Stimulated activated CD4-positive, alpha-beta T cell treated with anti-CD3 and anti-CD28 coated beads, Interleukin-4, amount 100 ng/mL, for 1 hour (primary cell): ENCODE measurements around the gene PSMD3.

ENCODE experiments used
- DNase-seq: peaks from one replicate; pipeline ENCODE4 v3.0.0-alpha.2; 2020

PSMD3 gene

GRCh38 chr17:39962642-39963220 lies 17.9 kb upstream of the PSMD3 start, which contains the start of gene GSDMA:
TSS of gene GSDMA (plus strand) at chr17:39963004. CDS start at chr17:39965688, 2,684 bp downstream.
- DNase-seq: peak; percentile 23

- DNase-seq: peak; percentile 8
These were observed 16.8 kb upstream of the PSMD3 start for GRCh38 chr17:39963829-39964228.

GRCh38 chr17:39965017-39965699 lies 15.4 kb upstream of the PSMD3 start:
- no peak for DNase-seq

DNA sequence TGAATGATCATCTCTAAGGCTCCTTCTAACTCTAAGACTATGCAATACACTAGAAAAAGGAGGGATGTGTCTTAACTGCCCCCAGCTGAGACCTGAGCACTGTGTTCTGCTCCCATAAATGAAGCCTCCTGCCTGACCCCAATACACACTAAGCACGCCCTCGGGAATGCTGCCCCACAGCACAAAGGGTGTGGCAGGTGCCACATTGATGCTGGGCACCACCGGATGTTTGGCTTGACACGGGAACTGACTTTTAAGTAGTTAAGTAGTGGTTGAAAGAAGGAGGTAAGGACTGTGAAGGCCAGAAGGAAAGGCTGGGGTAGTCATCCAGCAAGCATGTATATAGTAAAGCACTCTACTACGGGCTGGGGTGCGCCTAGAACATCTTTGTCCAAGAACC lies 13.8 kb upstream of the PSMD3 start:
- DNase-seq: no peak

- no peak for DNase-seq
These were observed 11.8 kb upstream of the PSMD3 start for GRCh38 chr17:39968761-39969160.

- no peak for DNase-seq
These were observed 11.2 kb upstream of the PSMD3 start for GRCh38 chr17:39969375-39969774.

DNA sequence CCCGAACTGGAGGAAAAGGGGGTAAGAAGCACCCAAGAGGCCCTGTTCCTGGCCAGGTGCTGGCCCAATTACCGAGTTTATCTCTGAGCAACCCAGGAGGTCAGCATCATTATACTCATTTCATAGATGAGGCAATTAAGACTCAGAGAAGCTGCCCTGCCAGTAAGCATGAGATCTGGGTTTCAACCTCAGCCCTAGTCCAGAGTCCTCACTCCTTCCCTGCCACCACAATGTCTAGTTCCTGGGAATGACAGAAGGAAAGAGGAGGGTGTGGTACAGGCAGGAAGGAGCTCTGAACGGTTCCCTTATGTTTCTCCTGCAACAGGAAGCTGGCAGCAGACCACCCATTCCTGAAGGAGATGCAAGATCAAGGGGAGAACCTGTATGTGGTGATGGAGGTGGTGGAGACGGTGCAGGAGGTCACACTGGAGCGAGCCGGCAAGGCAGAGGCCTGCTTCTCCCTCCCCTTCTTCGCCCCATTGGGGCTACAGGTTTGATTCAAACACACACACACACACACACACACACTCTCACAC lies 10.4 kb upstream of the PSMD3 start:
- no peak for DNase-seq

DNA sequence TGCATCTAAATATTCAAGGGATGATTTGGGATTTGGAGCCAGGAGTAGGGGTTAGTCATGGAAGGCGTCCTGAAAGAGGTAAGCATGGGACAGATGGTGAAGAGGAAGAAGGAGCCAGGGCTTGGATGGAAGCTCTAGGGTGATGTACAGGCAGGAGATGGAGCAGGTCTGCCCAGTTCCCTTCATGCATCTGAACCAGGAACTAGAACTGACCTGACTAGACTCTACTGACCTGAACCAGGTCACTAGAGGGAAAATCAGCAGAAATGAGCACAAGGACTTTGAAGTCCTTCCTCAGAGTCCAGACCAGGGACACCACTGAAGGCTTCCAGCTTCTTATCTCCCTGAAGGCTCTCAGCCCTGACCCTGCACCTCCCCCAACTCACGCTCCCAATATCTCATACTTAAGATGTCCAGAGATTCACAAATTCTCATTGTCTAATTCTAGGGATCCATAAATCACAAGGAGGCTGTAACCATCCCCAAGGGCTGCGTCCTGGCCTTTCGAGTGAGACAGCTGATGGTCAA lies 9.5 kb upstream of the PSMD3 start:
- no peak for DNase-seq

DNA sequence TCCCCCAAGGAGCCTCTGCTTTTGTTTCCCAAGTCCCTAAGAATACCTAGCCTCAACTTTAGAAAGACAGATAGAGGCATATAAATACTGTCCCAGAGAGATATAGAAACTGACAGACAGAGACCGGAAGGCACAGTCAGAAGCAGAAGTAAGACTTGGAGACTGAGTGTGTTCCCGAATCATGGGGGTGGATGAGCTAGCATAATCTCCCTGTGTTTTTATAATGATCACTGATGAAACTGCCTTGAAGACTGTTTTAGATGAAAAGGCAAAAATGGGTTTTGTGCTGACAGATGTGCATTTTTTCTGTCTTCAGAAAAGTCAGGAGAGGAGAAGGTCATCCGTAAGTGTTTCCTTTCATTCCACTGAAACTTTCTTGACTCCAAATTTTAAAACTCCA lies 8.3 kb upstream of the PSMD3 start:
- no peak for DNase-seq

- no peak for DNase-seq
These were observed 7.1 kb upstream of the PSMD3 start for GRCh38 chr17:39973496-39973895.

- DNase-seq: no peak
These were observed 6.2 kb upstream of the PSMD3 start for GRCh38 chr17:39974433-39974832.

DNA sequence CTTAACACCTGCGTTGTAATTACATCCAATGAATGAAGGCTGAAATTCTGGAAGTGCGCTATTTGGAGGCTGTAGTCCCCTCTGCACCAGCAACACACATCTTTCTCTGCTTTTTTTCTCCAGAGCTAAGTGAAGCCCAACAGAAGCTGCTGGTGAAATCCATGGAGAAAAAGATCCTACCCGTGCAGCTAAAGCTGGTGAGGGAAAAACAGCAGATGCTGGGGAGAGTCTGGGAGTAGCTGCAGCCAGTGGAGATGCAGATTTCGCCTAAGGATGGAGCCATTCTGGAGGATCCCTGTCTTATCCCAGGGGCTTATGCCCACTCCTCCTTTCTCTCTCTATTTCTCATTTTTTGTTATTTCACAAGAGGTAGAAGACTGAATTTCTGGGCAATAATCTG lies 4.8 kb upstream of the PSMD3 start:
- no peak for DNase-seq

GRCh38 chr17:39979016-39979670 lies 1.5 kb upstream of the PSMD3 start:
- no peak for DNase-seq

DNA sequence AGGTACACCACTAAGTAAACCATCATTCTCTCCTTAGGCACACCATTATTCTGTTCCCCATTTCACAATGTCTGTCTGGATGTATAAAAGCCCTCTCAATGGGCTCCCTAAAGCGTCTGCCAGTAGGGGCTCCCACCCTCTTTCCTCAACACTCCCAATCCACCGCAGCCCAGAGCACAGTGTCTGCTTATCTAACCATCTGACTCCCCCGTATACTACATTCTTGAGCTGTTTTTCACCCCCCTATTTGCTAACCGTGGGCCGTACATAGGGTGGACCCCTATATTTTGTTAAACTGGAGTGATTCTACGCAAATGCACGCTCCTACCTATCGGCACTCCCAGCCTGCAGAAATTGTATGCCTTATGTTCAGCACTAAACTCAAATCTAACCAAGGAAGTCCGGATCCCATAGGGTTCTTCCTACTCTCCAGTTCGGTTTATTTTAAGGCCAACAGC lies 685 bp upstream of the PSMD3 start:
- peak; percentile 21 for DNase-seq

- DNase-seq: no peak
These were observed 667 bp downstream of the PSMD3 start for GRCh38 chr17:39981207-39981741.

DNA sequence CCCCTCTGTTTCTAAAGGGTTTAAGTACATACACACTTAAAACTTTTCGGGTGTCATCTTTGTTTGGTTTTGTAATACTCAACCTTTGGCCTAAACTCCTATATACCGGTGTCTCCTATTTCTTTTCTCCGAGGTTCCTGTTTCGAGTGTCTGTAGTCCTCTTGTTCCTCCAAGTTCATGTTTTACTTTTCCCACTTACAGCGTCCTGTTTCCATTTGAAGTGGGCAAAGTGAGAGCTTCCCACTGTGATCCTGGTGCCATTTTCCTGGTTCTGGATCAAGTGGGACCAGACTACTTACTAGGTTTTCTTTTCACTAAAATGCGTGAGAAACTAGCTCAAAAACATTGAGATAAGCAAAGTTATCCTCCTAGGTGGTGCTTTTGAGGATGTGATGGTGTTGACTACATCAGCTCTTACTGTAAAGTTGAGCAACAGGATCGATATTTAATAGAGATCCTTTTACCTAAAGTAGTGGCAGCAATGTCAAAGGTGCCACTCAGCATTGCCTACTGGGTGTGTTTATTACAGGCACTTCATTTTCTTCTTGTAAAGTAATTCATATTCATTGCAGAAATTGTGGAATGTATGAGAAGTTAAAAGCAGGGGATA lies 1.3 kb downstream of the PSMD3 start:
- DNase-seq: no peak

GRCh38 chr17:39988206-39988810 lies 7.7 kb downstream of the PSMD3 start:
- DNase-seq: no peak

DNA sequence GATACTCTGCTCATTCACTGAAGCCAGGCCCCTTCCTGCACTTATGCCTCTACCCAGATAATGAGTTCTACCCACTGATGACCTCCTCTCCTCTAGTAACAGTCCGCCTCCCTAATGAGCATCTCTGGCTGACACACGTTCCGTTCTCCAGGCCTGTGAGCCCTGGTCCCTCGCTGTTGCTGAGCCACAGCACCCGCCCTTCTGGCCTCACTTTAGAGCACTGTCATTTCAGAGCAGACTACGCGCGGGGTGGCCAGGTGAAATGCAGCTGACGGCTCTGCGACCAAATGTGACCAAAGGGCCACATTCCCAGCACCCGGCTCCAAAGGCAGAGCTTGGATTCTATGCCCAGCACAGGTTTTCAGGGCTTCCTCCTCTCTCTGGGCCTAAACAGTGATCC lies 13.8 kb downstream of the PSMD3 start:
- DNase-seq: no peak

- DNase-seq: no peak
These were observed 14.8 kb downstream of the PSMD3 start for GRCh38 chr17:39995438-39995837.

DNA sequence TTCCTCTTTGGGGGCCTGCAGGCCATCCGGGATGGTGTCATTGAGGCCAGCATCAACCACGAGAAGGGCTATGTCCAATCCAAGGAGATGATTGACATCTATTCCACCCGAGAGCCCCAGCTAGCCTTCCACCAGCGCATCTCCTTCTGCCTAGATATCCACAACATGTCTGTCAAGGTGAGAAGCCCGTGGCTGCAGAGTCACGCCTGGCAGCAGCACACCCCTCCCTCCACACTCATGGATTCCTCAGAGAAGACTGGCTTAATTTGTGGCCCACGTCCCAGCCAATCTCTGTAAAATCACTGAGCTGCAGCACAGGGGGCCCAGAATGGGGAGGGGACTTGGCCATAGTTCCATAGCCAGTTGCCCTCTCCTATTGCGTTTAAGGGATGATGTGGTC lies 15.6 kb downstream of the PSMD3 start:
- no peak for DNase-seq

DNA sequence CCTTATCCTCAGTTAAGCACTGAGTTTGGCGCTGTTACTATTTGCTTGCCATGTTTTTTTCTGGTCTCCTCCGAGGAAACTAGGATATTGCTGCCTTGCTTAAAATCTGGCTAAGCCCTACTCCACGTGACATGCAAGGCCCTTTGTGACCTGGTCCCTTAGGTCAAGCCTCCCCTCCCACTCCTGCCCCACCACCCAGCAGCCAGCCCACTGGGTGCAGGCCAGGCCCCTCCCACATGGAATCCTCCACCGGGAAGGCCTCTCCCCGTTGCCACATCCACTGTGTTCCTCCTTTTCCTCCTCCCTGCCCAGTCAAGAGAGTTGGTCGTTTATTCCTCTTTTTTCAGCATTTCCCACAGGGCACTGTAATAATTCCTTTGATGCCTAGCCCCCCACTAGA lies 16.2 kb downstream of the PSMD3 start:
- DNase-seq: no peak

GRCh38 chr17:39997543-39997942 lies 16.9 kb downstream of the PSMD3 start:
- DNase-seq: no peak

DNA sequence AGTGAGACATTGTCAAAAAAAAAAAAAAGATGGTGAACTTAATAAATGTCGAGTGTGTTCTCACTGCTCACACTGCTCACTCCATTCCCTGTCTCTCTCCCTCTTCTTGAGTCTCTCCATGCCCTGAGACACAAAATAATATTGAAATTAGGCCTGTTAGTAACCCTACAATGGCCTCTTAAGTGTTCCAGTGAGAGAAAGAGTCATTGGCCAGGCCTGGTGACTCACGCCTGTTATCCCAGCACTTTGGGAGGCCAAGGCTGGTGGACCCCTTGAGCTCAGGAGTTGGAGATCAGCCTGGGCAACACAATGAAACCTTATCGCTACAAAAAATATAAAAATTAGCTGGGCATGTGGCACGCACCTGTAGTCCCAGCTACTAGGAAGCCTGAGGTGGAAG lies 18.5 kb downstream of the PSMD3 start:
- DNase-seq: no peak
